Fibroblast of the conjunctiva (primary cell): Measurements from ENCODE around the gene ATP6V1G2.

ENCODE experiments used
- DNase-seq: peaks from one replicate; pipeline ENCODE4 v3.0.0-alpha.2; 2010; ENCODE audit warnings: low read depth

Gene ATP6V1G2

GRCh38 chr6:31547727-31548543, 1.5 kb upstream of the ATP6V1G2 start:
- no peak for DNase-seq

- DNase-seq: peak; percentile 98
These were observed 734 bp upstream of the ATP6V1G2 start, which contains the start of gene NFKBIL1 for GRCh38 chr6:31546958-31547726. Gene NFKBIL1 (plus strand): TSS chr6:31547608. CDS start chr6:31547695, 87 bp downstream.

- DNase-seq: no peak
These were observed 1.1 kb downstream of the ATP6V1G2 start for GRCh38 chr6:31545291-31545690.

- DNase-seq: no peak
These were observed 1.7 kb downstream of the ATP6V1G2 start for GRCh38 chr6:31544676-31545075.

GRCh38 chr6:31543639-31544038, 2.8 kb downstream of the ATP6V1G2 start:
- no peak for DNase-seq

- peak; percentile 96 for DNase-seq
These were observed 4.5 kb downstream of the ATP6V1G2 start, which contains the start of gene DDX39B for GRCh38 chr6:31541658-31542521. Gene DDX39B (minus strand): TSS chr6:31542003. CDS start chr6:31540532, 1,471 bp downstream.

- DNase-seq: peak; percentile 32
These were observed 5.2 kb downstream of the ATP6V1G2 start for GRCh38 chr6:31541059-31541657.

- DNase-seq: no peak
These were observed 5.8 kb downstream of the ATP6V1G2 start for GRCh38 chr6:31540640-31541039.

- DNase-seq: no peak
These were observed 7.5 kb downstream of the ATP6V1G2 start for GRCh38 chr6:31538805-31539400.

GRCh38 chr6:31535538-31536324, 10.7 kb downstream of the ATP6V1G2 start:
- DNase-seq: no peak

GRCh38 chr6:31534521-31535040, 11.8 kb downstream of the ATP6V1G2 start:
- DNase-seq: no peak

- no peak for DNase-seq
These were observed 12.4 kb downstream of the ATP6V1G2 start for GRCh38 chr6:31534011-31534410.

- DNase-seq: no peak
These were observed 13.0 kb downstream of the ATP6V1G2 start for GRCh38 chr6:31533455-31533841.

- no peak for DNase-seq
These were observed 13.6 kb downstream of the ATP6V1G2 start for GRCh38 chr6:31532644-31533454.

GRCh38 chr6:31531771-31532643, 14.4 kb downstream of the ATP6V1G2 start:
- DNase-seq: no peak

- DNase-seq: no peak
These were observed 15.2 kb downstream of the ATP6V1G2 start for GRCh38 chr6:31531162-31531561.

GRCh38 chr6:31530659-31531058, 15.7 kb downstream of the ATP6V1G2 start:
- no peak for DNase-seq
